ENCODE data around the gene RFTN1.

The RFTN1 gene

DNA sequence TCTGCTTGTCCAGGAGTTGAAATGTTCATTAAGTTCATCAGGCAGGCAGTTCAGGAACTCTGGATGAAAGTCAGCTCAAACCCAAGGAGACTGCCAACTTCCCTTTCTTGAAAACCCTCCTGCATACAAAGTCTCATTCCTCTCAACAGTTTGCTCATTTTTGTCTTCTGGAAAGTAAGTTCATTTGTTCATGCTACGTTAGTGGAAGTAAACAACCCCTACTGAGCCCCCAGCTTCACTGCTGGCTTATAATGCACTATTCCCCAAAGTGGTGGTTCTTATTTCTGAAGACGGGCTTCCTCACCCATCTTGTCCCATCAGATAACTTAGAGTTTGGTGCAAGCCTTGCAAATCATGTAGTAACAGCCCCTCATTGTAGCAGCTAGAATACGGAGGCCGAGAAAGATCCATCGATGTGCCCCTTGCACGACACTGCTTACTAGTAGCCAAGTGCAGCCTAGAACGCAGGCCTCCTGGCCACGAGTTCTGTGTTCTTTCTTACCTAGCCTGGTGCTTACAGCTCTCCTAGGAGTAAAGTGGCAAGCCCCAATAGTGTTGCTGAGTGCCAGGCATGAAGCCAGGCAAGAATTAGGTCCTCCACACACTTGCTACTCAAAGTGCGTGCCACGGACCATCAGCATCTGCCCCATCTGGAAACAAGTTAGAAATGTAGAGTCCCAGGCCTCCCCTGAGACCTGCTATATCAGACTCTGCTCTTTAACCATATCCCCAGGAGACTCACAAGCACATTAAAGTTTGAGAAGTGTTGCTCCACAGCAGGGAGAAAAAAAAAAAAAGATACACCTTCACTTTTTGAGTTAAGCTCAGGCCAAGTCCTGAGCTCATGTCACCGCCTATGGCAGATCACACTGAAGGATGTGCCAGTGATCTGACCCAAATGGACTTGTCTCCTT is 82.5 kb downstream of the RFTN1 start:
- TF ChIP-seq, protein P1, sequence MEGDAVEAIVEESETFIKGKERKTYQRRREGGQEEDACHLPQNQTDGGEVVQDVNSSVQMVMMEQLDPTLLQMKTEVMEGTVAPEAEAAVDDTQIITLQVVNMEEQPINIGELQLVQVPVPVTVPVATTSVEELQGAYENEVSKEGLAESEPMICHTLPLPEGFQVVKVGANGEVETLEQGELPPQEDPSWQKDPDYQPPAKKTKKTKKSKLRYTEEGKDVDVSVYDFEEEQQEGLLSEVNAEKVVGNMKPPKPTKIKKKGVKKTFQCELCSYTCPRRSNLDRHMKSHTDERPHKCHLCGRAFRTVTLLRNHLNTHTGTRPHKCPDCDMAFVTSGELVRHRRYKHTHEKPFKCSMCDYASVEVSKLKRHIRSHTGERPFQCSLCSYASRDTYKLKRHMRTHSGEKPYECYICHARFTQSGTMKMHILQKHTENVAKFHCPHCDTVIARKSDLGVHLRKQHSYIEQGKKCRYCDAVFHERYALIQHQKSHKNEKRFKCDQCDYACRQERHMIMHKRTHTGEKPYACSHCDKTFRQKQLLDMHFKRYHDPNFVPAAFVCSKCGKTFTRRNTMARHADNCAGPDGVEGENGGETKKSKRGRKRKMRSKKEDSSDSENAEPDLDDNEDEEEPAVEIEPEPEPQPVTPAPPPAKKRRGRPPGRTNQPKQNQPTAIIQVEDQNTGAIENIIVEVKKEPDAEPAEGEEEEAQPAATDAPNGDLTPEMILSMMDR (IDR thresholded peaks at IDR 0.05; ENCODE audit: extremely low read depth, insufficient read depth, missing control alignments) = no peak
- no peak for DNase-seq (ENCODE audit: low spot score)
- in situ Hi-C loops (cut with MboI; ENCODE audit: low pct_unique_long_range_greater_than_20kb, low sequenced_read_pairs, unreplicated experiment) = no loop called here

DNA sequence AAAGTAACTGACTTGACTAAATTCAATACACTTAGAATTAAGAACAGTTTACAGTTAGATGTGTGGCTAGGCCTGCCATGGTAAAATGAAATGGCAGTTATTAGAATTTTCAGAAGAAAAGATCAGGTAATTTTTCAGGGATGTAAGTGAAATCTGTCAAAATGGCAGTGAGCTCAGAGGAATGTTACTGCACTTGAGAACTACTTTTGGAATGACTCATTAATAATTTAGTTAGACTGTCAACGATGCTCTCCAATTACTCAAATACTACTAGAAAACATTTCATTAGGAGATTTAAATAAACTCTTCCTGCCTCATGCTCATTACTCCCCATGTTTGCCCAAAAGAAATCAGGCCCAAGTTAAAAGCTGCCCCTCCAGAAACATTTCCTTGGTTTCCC is 84.4 kb downstream of the RFTN1 start:
- TF ChIP-seq, protein P1 (IDR thresholded peaks at IDR 0.05; ENCODE audit: extremely low read depth, insufficient read depth, missing control alignments) = no peak
- in situ Hi-C loops (cut with MboI; ENCODE audit: low pct_unique_long_range_greater_than_20kb, low sequenced_read_pairs, unreplicated experiment) = no loop called here
- no peak for DNase-seq (ENCODE audit: low spot score)

DNA sequence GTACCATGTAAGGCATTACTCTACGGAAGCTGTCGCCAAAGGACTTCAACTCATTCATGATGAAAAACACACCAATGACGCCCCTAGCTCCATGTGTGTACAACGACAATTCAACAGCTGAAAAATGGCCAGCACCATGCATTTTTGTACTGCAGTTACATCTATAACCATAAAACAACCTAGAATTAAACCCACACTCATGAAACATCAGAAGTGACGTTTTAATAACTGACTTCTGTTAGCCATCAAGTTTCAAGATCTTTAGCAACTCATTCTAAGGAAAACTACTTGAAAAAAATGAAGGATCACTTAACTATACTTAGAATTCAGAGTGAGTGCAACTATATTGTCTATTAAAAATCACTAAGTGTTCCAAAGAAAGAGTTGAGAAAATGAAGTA is 84.9 kb downstream of the RFTN1 start:
- in situ Hi-C loops (cut with MboI; ENCODE audit: low pct_unique_long_range_greater_than_20kb, low sequenced_read_pairs, unreplicated experiment) = no loop called here
- DNase-seq (ENCODE audit: low spot score) = no peak
- TF ChIP-seq, protein P1 (IDR thresholded peaks at IDR 0.05; ENCODE audit: extremely low read depth, insufficient read depth, missing control alignments) = no peak

DNA sequence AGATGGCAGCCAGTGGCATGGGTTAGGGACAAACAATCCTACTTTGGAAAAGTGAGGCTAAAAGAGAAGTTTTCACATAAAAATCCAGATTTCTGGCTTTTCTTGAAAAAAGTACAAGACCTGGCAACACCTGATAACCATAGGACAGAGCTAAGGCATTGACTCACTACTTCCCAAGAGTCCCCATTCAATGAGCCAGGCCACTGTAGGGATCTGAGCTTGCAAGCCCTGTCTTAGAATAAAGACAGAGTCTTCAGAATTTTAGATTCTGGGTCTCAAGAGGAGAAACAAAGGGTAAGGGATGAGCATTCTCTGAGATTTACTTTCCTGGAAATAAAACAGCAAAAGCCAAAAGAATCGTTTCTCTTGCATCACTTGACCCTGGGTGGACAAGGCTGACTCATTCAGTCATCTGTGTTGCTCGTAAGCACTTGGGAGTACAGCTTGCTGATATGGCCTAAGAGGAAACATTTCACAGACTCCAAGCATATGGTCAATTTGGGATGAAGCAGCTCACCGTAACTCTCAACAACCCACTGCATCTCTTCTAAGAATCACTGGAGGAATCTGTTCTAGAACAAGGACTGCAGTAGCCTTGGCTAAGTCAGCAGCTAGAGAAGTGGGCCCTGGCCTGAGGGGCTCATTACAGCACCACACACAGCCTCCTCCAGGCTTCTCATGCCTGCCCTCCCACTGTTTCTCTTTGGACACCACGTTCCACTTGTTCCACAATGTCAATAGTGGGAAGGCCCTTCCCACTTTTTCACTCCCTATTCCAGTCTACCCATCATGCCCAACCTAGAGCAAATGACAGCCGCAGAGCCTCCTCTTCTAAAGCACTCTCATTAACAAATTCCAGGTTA is 86.2 kb downstream of the RFTN1 start:
- TF ChIP-seq, protein P1 (IDR thresholded peaks at IDR 0.05; ENCODE audit: extremely low read depth, insufficient read depth, missing control alignments) = no peak
- in situ Hi-C loops (cut with MboI; ENCODE audit: low pct_unique_long_range_greater_than_20kb, low sequenced_read_pairs, unreplicated experiment) = no loop called here
- DNase-seq (ENCODE audit: low spot score) = no peak

DNA sequence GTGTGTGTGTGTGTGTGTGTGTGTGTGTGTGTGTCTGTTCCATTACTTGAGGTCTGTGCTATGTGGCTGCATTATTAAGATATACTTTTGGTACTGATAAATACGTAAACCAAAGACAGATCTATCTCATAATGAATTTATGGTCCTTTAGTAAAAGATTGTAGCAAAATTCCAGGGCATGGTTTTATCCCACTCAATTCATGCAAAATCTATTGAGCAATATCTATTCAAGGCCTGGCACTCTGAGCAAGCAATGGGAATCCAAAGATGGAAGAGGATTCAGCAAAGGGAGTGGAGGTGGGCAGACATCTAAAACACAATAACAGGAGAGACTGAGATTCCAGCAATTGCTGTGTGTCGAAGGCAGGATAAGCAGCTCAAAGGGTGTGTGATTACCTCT is 86.8 kb downstream of the RFTN1 start:
- in situ Hi-C loops (cut with MboI; ENCODE audit: low pct_unique_long_range_greater_than_20kb, low sequenced_read_pairs, unreplicated experiment) = no loop called here
- TF ChIP-seq, protein P1 (IDR thresholded peaks at IDR 0.05; ENCODE audit: extremely low read depth, insufficient read depth, missing control alignments) = no peak
- no peak for DNase-seq (ENCODE audit: low spot score)

DNA sequence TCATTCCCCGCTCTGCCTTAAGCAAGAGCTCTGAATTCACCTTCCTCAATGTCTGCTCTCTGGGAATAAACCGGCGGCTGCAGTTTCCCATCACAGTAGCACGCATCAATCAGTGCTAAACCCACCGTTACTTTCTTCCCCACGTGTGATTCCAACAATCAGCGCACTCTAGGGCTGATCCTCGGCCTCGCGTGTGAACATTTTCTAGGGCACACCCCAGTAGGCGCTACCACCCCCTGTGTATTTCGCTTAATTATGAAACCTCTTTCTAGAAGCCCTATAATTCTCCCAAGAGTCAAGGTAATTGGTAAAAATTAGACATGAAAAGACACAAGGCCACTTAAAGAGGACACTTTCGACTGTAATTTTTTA is 87.5 kb downstream of the RFTN1 start:
- TF ChIP-seq, protein P1 (IDR thresholded peaks at IDR 0.05; ENCODE audit: extremely low read depth, insufficient read depth, missing control alignments) = no peak
- DNase-seq (ENCODE audit: low spot score) = no peak
- in situ Hi-C loops (cut with MboI; ENCODE audit: low pct_unique_long_range_greater_than_20kb, low sequenced_read_pairs, unreplicated experiment) = no loop called here

Data from GM13977 (cell line).